ENCODE results near the gene ARG2. TPM values are rescaled to one million over a fixed set of nuclear protein-coding genes. Genes with fewer than 3 reads are reported as not detected.

Gene ARG2
- total RNA-seq, 1 donor from 2014 or later: 0.77 TPM

DNA sequence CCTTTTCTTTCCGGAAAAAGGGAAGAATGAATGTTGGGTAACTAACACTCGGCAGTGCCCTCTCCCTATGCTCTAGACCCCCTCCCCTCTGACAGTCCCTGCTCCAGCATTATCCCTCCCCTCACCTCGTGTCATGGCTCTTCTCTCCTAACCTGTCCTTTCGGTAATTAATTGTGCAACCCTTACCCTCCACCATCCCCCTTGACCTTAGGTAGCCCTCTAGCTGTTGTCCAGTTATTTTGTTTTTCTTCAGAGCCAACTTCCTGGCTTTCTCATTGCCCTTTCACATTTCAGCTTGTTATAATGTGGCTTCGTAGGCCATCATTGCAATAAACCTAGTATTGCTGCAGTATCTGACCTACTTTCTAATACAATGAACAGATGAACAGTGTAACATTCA, 11.2 kb downstream of the ARG2 start:
- Histone ChIP-seq H3K4me3 (no peak overlapping the region), H3K36me3 (no peaks in the 10 kb centered on the region), H3K27ac (no peak overlapping the region), H3K9me3 (no peaks in the 10 kb centered on the region), H3K4me1 (no peaks in the 10 kb centered on the region), H3K27me3 (ENCODE audit: low read depth) (no peaks in the 10 kb centered on the region)
- DNase-seq (no peak), ATAC-seq (no peak)
- intact Hi-C loops (cut with DNase I): no loop called here
- TF ChIP-seq, protein P1, sequence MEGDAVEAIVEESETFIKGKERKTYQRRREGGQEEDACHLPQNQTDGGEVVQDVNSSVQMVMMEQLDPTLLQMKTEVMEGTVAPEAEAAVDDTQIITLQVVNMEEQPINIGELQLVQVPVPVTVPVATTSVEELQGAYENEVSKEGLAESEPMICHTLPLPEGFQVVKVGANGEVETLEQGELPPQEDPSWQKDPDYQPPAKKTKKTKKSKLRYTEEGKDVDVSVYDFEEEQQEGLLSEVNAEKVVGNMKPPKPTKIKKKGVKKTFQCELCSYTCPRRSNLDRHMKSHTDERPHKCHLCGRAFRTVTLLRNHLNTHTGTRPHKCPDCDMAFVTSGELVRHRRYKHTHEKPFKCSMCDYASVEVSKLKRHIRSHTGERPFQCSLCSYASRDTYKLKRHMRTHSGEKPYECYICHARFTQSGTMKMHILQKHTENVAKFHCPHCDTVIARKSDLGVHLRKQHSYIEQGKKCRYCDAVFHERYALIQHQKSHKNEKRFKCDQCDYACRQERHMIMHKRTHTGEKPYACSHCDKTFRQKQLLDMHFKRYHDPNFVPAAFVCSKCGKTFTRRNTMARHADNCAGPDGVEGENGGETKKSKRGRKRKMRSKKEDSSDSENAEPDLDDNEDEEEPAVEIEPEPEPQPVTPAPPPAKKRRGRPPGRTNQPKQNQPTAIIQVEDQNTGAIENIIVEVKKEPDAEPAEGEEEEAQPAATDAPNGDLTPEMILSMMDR (IDR thresholded peaks at IDR 0.05): no peak

DNA sequence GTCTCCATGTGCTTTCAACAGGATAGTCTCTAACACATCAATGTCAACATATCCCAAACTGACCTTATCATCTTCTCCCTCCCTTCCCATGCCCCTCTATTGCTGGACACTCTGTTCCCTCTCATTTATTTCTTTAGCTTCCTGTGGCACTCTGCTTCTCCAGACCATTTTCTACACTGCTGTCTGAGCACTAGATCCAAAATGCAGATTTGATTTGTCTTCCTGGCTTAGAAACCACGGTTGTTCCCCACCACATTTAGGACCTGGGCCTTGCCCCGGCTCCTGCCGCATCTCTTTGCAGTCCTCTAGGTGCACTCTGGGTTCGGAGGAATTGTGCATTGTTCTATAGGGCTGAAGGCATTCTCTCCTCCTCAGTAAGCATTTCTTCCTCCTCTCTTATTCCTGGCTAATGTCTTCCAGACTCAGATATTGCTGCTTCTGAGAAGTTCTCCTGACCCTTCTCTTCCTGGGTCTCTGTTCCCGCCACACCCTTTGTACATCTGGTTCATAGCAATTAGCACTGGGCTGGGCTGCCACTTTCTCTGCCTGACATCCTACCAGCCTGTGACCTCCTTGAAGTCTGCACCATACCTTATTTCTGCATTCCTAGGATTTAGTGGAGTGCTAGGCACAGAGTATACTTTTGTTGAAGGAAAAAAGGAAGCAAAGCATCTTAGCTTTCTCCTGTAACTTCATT, 13.9 kb downstream of the ARG2 start:
- Histone ChIP-seq H3K27me3 (ENCODE audit: low read depth) (no peaks in the 10 kb centered on the region), H3K36me3 (no peaks in the 10 kb centered on the region), H3K27ac (no peak overlapping the region), H3K4me3 (no peak overlapping the region), H3K4me1 (no peaks in the 10 kb centered on the region), H3K9me3 (no peaks in the 10 kb centered on the region)
- TF ChIP-seq, protein P1 (IDR thresholded peaks at IDR 0.05): no peak
- intact Hi-C loops (cut with DNase I): no loop called here
- DNase-seq: no peak
- ATAC-seq: no peak

DNA sequence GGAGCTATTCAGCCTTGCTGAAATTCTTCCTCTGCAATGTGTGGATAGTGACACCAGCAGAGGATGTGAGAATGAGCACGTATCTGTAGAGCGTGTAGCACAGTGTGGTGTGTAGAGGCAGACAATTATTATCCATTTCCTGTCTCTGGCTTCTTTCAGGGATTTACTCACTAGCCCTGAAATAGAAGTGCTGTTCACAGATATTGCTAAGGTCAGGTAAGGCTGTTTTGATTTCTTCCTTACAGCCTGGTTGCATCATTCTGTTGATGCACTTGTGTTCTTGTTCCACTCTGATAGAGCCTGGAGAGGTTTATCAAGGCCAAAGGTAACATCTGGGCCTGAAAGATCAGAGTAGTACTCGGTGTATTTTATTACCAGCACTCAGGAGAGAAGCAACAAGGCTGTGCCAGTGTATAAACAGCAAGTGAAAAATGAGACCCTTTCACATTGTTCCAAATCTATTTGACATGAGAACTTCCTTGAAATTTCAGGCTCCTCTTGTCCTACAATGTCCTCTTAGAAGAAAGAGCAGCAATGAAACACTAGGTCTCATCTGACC, 16.7 kb downstream of the ARG2 start:
- DNase-seq (no peak), ATAC-seq (no peak)
- Histone ChIP-seq H3K36me3 (no peaks in the 10 kb centered on the region), H3K9me3 (no peaks in the 10 kb centered on the region), H3K27me3 (ENCODE audit: low read depth) (no peaks in the 10 kb centered on the region), H3K27ac (no peak overlapping the region), H3K4me1 (no peaks in the 10 kb centered on the region), H3K4me3 (no peak overlapping the region)
- TF ChIP-seq, protein P1 (IDR thresholded peaks at IDR 0.05): no peak
- intact Hi-C loops (cut with DNase I): no loop called here

DNA sequence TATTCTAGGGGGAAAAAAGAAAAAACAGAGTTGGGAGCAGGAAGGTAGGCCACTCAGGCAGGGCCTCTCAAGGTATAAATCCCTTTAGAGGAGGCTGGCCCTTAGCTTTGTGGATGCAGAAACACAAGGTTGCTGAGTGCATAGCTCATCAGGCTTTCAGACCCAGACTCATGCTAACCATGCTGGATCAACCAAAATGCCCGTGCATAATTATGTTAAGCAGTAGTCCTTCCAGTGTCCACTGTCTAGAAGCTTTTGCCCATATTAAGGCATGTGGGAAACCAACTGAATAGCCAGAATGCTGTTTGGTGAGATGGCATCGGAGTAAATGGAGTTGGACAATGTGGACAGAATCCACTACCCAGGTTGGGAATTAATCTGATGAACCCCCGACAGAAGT, 18.9 kb downstream of the ARG2 start:
- Histone ChIP-seq H3K4me3 (no peak overlapping the region), H3K4me1 (no peaks in the 10 kb centered on the region), H3K27me3 (ENCODE audit: low read depth) (no peaks in the 10 kb centered on the region), H3K9me3 (no peaks in the 10 kb centered on the region), H3K27ac (no peak overlapping the region), H3K36me3 (no peaks in the 10 kb centered on the region)
- TF ChIP-seq, protein P1 (IDR thresholded peaks at IDR 0.05): no peak
- DNase-seq (no peak), ATAC-seq (no peak)
- intact Hi-C loops (cut with DNase I): no loop called here

DNA sequence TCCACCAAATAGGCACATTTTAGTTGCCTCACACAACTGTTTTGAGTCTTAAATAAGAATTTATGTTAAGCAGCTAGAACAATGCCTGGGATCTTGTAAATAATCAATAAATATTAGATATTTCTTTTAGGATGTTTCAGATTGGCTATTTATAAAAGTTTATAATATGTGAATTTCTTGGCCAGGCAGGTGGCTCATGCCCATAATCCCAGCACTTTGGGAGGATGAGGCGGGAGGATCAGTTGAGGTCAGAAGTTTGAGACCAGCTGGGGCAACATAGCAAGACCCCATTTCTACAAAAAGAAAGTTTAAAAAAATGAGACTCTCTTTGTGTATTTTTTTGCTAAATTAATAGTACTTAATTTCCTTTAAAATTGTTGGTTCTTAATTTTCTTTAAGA, 21.8 kb downstream of the ARG2 start:
- no peaks in the 10 kb centered on the region for H3K9me3 ChIP-seq

More for the DNA sequence above, 21.8 kb downstream of the ARG2 start:
- intact Hi-C loops (cut with DNase I): no loop called here
- no peaks in the 10 kb centered on the region for H3K4me1 ChIP-seq
- no peak overlapping the region for H3K4me3 ChIP-seq
- TF ChIP-seq, protein P1 (IDR thresholded peaks at IDR 0.05): no peak
- H3K27me3 ChIP-seq (ENCODE audit: low read depth): no peaks in the 10 kb centered on the region
- no peak for DNase-seq
- H3K27ac ChIP-seq: no peak overlapping the region
- ATAC-seq: no peak
- peaks cover 10% of the 10 kb centered on the region for H3K36me3 ChIP-seq

Measured in lower lobe of right lung (tissue), 2 donors.